HEK293T (cell line): ENCODE measurements around the gene LGALS9.

Source experiments
- BHLHE40 ChIP-seq: fragments of 450-650 bp; IDR thresholded peaks from 2 replicates; pipeline ENCODE4 v1.6.1; 2016; ENCODE audit warnings: mild to moderate bottlenecking, moderate library complexity, borderline replicate concordance
- ELF4 ChIP-seq: fragments of 450-650 bp; IDR thresholded peaks from 2 replicates; pipeline ENCODE4 v1.6.1; 2017; ENCODE audit warnings: antibody characterized with exemption
- FOXA1 ChIP-seq: fragments of 450-650 bp; IDR thresholded peaks from 2 replicates; pipeline ENCODE4 v1.6.1; 2016; ENCODE audit warnings: mild to moderate bottlenecking
- FOXK2 ChIP-seq: fragments of 450-650 bp; IDR thresholded peaks from 2 replicates; pipeline ENCODE4 v1.6.1; 2016; ENCODE audit warnings: mild to moderate bottlenecking
- FOXM1 ChIP-seq: fragments of 450-650 bp; IDR thresholded peaks from 2 replicates; pipeline ENCODE4 v1.6.1; 2017; ENCODE audit warnings: mild to moderate bottlenecking, borderline replicate concordance
- HDGF ChIP-seq: fragments of 450-650 bp; IDR thresholded peaks from 2 replicates; pipeline ENCODE4 v1.6.1; 2017; ENCODE audit warnings: antibody characterized with exemption, borderline replicate concordance
- LEF1 ChIP-seq: fragments of 450-650 bp; IDR thresholded peaks from 2 replicates; pipeline ENCODE4 v1.6.1; 2017; ENCODE audit warnings: mild to moderate bottlenecking, borderline replicate concordance
- NFRKB ChIP-seq: fragments of 450-650 bp; IDR thresholded peaks from 2 replicates; pipeline ENCODE4 v1.6.1; 2016; ENCODE audit warnings: mild to moderate bottlenecking, moderate library complexity
- SP1 ChIP-seq: fragments of 450-650 bp; IDR thresholded peaks from 2 replicates; pipeline ENCODE4 v1.6.1; 2017
- SUZ12 ChIP-seq: fragments of 450-650 bp; IDR thresholded peaks from 2 replicates; pipeline ENCODE4 v1.6.1; 2016; ENCODE audit warnings: mild to moderate bottlenecking
- ZNF384 ChIP-seq: fragments of 450-650 bp; IDR thresholded peaks from 2 replicates; pipeline ENCODE4 v1.6.1; 2016
- TF ChIP-seq, protein P1 (sequence below): fragments of 450-650 bp; IDR thresholded peaks from 2 replicates; pipeline ENCODE4 v1.6.1; 2016

DNA sequence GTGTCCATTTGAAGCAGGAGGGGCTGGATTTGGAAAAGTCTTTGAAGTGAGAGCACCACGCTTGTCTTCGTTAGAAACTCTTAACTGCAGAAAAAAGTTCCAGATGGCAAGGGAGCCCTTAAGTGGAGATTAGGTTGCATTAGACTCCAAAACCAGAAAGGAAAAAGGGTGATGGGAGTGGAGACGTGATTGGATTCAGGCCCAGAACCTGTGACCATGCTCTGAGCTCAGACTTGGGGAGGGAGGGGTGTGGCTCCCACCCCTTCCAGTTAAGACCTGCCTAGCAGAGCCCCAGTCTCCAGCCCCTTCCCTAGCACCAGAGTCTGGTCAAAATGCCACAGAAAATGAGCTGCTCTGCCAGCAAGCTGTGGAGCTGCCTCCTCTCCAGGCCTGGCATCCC, 6.4 kb upstream of the LGALS9 start:
- TF ChIP-seq ELF4 = no peak
- no peak for TF ChIP-seq FOXM1
- TF ChIP-seq, protein P1, sequence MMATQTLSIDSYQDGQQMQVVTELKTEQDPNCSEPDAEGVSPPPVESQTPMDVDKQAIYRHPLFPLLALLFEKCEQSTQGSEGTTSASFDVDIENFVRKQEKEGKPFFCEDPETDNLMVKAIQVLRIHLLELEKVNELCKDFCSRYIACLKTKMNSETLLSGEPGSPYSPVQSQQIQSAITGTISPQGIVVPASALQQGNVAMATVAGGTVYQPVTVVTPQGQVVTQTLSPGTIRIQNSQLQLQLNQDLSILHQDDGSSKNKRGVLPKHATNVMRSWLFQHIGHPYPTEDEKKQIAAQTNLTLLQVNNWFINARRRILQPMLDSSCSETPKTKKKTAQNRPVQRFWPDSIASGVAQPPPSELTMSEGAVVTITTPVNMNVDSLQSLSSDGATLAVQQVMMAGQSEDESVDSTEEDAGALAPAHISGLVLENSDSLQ = no peak
- TF ChIP-seq SP1 = no peak
- no peak for TF ChIP-seq FOXK2
- TF ChIP-seq SUZ12 = no peak
- no peak for TF ChIP-seq NFRKB
- TF ChIP-seq ZNF384 = no peak
- no peak for TF ChIP-seq LEF1
- no peak for TF ChIP-seq FOXA1
- no peak for TF ChIP-seq BHLHE40
- no peak for TF ChIP-seq HDGF
